Astrocyte (in vitro differentiated cells and primary cell): ENCODE measurements around the gene DNAH1. TPM values are rescaled to one million over a fixed set of nuclear protein-coding genes. Genes with fewer than 3 reads are reported as not detected.

Experiments
- DNase-seq: peaks from one replicate; pipeline ENCODE4 v3.0.0-alpha.2; 2010; ENCODE audit warnings: low read depth
- FAIRE-seq: peaks from 2 replicates; lab custom pipeline; 2011; peaks lifted over from hg19 to GRCh38; lab: Jason Lieb, UNC
- H2AFZ ChIP-seq: 2 replicates; pipeline ENCODE4 v1.6.0; 2012; ENCODE audit warnings: low read depth, low read length, inconsistent platforms
- H3K27ac ChIP-seq: 2 replicates; pipeline ENCODE4 v1.5.1; 2011; ENCODE audit warnings: low read depth, low read length, inconsistent platforms
- H3K27me3 ChIP-seq: 2 replicates; pipeline ENCODE4 v1.6.0; 2011; ENCODE audit warnings: low read length, inconsistent platforms; ENCODE audit not compliant: insufficient read depth
- H3K36me3 ChIP-seq: 2 replicates; pipeline ENCODE4 v1.5.1; 2011; ENCODE audit warnings: low read length, inconsistent platforms; ENCODE audit not compliant: insufficient read depth
- H3K4me1 ChIP-seq: 2 replicates; pipeline ENCODE4 v1.5.1; 2011; ENCODE audit warnings: low read length, inconsistent platforms; ENCODE audit not compliant: insufficient read depth
- H3K4me2 ChIP-seq: 2 replicates; pipeline ENCODE4 v1.6.0; 2012; ENCODE audit warnings: low read length, inconsistent platforms
- H3K4me3 ChIP-seq: 2 replicates; pipeline ENCODE4 v1.5.1; 2011; ENCODE audit warnings: low read depth, mild to moderate bottlenecking, low read length, inconsistent platforms; ENCODE audit not compliant: insufficient read depth
- H3K79me2 ChIP-seq: 2 replicates; pipeline ENCODE4 v1.6.0; 2012; ENCODE audit warnings: mild to moderate bottlenecking, low read length, inconsistent platforms; ENCODE audit not compliant: insufficient read depth
- H3K9ac ChIP-seq: 2 replicates; pipeline ENCODE4 v1.6.0; 2012; ENCODE audit warnings: mild to moderate bottlenecking, low read length, inconsistent platforms
- H3K9me3 ChIP-seq: 2 replicates; pipeline ENCODE4 v1.5.1; 2012; ENCODE audit warnings: low read depth, mild to moderate bottlenecking, low read length, inconsistent platforms; ENCODE audit not compliant: insufficient read depth
- H4K20me1 ChIP-seq: 2 replicates; pipeline ENCODE4 v1.6.0; 2012; ENCODE audit warnings: low read length, inconsistent platforms; ENCODE audit not compliant: insufficient read depth
- H3K27ac Mint-ChIP-seq: one replicate; pipeline ENCODE4 v1.8.0; 2021; ENCODE audit warnings: mild to moderate bottlenecking, mixed read lengths; ENCODE audit not compliant: unreplicated experiment
- H3K27me3 Mint-ChIP-seq: one replicate; pipeline ENCODE4 v1.8.0; 2021; ENCODE audit warnings: low read depth, mixed read lengths; ENCODE audit not compliant: unreplicated experiment
- H3K36me3 Mint-ChIP-seq: one replicate; pipeline ENCODE4 v1.8.0; 2021; ENCODE audit warnings: low read depth, mixed read lengths; ENCODE audit not compliant: unreplicated experiment
- H3K4me1 Mint-ChIP-seq: one replicate; pipeline ENCODE4 v1.8.0; 2021; ENCODE audit warnings: low read depth, mixed read lengths; ENCODE audit not compliant: unreplicated experiment
- H3K4me3 Mint-ChIP-seq: one replicate; pipeline ENCODE4 v1.8.0; 2021; ENCODE audit warnings: mild to moderate bottlenecking, moderate library complexity, mixed read lengths; ENCODE audit not compliant: unreplicated experiment
- H3K9me3 Mint-ChIP-seq: one replicate; pipeline ENCODE4 v1.8.0; 2021; ENCODE audit warnings: mild to moderate bottlenecking, mixed read lengths; ENCODE audit not compliant: unreplicated experiment
- CTCF ChIP-seq: IDR thresholded peaks from 2 replicates; pipeline ENCODE4 v1.5.1; 2011; ENCODE audit warnings: low read depth, mild to moderate bottlenecking, inconsistent platforms, low read length, moderate library complexity; ENCODE audit not compliant: insufficient read depth
- EZH2 ChIP-seq: IDR thresholded peaks from 2 replicates; pipeline ENCODE4 v1.6.1; 2012; ENCODE audit warnings: mild to moderate bottlenecking, low read length, inconsistent platforms; ENCODE audit not compliant: insufficient read depth
- total RNA-seq: library from RNA; stranded (reverse); gene quantifications from 2 replicates; pipeline ENCODE4 v1.2.1, GENCODE V29; 2021

DNAH1 gene
- total RNA-seq, 1 donor from 2014 or later: 2.3 TPM

GRCh38 chr3:52372822-52373504 lies 56.8 kb downstream of the DNAH1 start:
- Histone ChIP-seq H4K20me1 (no peaks in the 10 kb centered on the region), H3K36me3 (no peaks in the 10 kb centered on the region), H3K27me3 (peaks cover 6% of the 10 kb centered on the region), H3K9ac (no peak overlapping the region), H3K4me1 (no peaks in the 10 kb centered on the region), H2AFZ (no peak overlapping the region), H3K9me3 (no peaks in the 10 kb centered on the region), H3K4me2 (peak overlapping the region; percentile 70), H3K79me2 (no peaks in the 10 kb centered on the region), H3K27ac (no peak overlapping the region), H3K4me3 (no peak overlapping the region)
- Mint-ChIP-seq H3K4me1 (peaks cover 6% of the 10 kb centered on the region), H3K27ac (no peak overlapping the region), H3K27me3 (peaks cover 44% of the 10 kb centered on the region), H3K4me3 (peak overlapping the region; percentile 47), H3K36me3 (peaks cover 2% of the 10 kb centered on the region), H3K9me3 (peaks cover 9% of the 10 kb centered on the region)
- no peak for FAIRE-seq
- DNase-seq: no peak
- no peak for TF ChIP-seq EZH2
- no peak for TF ChIP-seq CTCF

- H4K20me1 ChIP-seq: no peaks in the 10 kb centered on the region
- no peaks in the 10 kb centered on the region for H3K9me3 ChIP-seq
- no peak overlapping the region for H3K4me3 ChIP-seq
- H3K27ac ChIP-seq: no peak overlapping the region
- H3K9ac ChIP-seq: no peak overlapping the region
- TF ChIP-seq EZH2: no peak
- TF ChIP-seq CTCF: no peak
- no peaks in the 10 kb centered on the region for H3K4me1 ChIP-seq
- no peaks in the 10 kb centered on the region for H3K79me2 ChIP-seq
- H3K4me1 Mint-ChIP-seq: peaks cover 6% of the 10 kb centered on the region
- H3K36me3 Mint-ChIP-seq: peaks cover 2% of the 10 kb centered on the region
- no peaks in the 10 kb centered on the region for H3K36me3 ChIP-seq
- peak overlapping the region; percentile 47 for H3K4me3 Mint-ChIP-seq
- peaks cover 9% of the 10 kb centered on the region for H3K9me3 Mint-ChIP-seq
- H3K27me3 ChIP-seq: peaks cover 6% of the 10 kb centered on the region
- no peak overlapping the region for H3K27ac Mint-ChIP-seq
- FAIRE-seq (peak; percentile 49), DNase-seq (no peak)
- peaks cover 47% of the 10 kb centered on the region for H3K27me3 Mint-ChIP-seq
- peak overlapping the region; percentile 70 for H3K4me2 ChIP-seq
- no peak overlapping the region for H2AFZ ChIP-seq
These were observed 57.6 kb downstream of the DNAH1 start for GRCh38 chr3:52373676-52374075.

- Histone ChIP-seq H3K9ac (no peak overlapping the region), H3K4me3 (no peak overlapping the region), H3K4me2 (no peak overlapping the region), H3K27me3 (peaks cover 6% of the 10 kb centered on the region), H3K4me1 (no peaks in the 10 kb centered on the region), H3K27ac (no peak overlapping the region), H3K79me2 (no peaks in the 10 kb centered on the region), H4K20me1 (no peaks in the 10 kb centered on the region), H2AFZ (no peak overlapping the region), H3K9me3 (no peaks in the 10 kb centered on the region), H3K36me3 (no peaks in the 10 kb centered on the region)
- no peak overlapping the region for H3K27ac Mint-ChIP-seq
- H3K4me3 Mint-ChIP-seq: no peak overlapping the region
- TF ChIP-seq EZH2 (no peak), CTCF (no peak)
- no peak for FAIRE-seq
- peaks cover 2% of the 10 kb centered on the region for H3K36me3 Mint-ChIP-seq
- peaks cover 9% of the 10 kb centered on the region for H3K9me3 Mint-ChIP-seq
- peaks cover 6% of the 10 kb centered on the region for H3K4me1 Mint-ChIP-seq
- no peak for DNase-seq
- peaks cover 52% of the 10 kb centered on the region for H3K27me3 Mint-ChIP-seq
These were observed 58.1 kb downstream of the DNAH1 start for GRCh38 chr3:52374173-52374572.
